Amniotic stem cell (primary cell): ENCODE results near the gene PSMD8.
"Not testable (repeated sequence)": the region's sequence is repeated elsewhere in the genome, so short reads cannot be mapped to it uniquely, and the experiment has no call there.

ENCODE experiments used
- DNase-seq: peaks from one replicate; lab custom pipeline; 2025; lab: John Stamatoyannopoulos, UW

The PSMD8 gene

DNA sequence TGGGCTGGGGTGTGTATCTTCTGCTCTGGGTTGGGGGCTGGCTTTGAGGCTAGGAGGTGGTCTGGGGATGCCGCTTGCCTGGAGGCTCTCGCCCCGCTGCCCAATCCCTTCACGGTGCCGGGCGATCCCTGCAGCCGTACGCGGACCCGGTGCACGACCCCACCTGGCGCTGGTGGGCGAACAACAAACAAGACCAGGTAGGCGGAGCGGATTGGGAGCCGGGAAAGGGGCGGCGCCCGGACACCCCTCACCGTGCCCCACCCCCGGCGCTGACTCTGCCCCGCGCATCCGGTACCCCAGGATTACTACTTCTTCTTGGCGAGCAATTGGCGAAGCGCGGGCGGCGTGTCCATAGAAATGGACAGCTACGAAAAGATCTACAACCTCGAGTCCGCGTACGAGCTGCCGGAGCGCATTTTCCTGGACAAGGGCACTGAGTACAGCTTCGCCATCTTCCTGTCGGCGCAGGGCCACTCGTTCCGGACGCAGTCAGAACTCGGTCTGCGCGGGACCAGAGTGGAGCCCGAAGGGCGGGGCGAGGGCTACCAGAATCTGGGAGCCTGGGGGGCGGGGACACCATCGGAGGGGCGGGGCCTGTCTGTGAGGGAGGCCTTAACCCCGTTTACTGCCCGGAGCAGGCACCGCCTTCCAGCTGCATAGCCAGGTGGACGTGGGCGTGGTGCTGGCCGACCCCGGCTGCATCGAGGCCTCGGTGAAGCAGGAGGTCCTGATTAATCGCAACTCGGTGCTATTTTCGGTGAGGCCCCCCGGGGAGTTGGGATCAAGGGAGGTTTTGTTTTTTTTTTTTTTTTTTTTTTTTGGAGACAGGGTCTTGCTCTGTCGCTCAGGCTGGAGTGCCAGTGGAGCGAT is 12.1 kb upstream of the PSMD8 start:
- DNase-seq: no peak

DNA sequence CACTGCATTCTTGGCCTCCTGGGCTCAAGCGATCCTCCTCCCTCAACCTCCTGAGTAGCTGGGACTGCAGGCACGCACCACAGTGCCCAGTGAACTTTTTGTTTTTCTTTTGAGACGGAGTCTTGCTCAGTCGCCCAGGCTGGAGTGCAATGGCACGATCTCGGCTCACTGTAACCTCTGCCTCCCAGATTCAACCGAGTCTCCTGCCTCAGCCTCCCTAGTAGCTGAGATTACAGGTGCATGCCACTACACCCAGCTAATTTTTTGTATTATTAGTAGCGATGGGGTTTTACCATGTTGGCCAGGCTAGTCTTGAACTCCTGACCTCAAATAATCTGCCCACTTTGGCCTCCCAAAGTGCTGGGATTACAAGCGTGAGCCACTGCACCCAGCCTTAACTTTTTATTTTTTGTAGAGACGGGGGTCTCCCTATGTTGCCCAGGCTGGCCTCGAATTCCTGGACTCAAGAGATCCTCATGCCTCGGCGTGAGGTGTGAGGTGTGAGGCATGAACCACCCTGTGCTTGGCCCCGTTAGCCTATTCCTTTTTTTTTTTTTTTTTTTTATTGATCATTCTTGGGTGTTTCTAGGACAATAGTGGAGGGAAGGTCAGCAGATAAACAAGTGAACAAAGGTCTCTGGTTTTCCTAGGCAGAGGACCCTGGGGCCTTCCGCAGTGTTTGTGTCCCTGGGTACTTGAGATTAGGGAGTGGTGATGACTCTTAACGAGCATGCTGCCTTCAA is 11.3 kb upstream of the PSMD8 start:
- DNase-seq: not testable (repeated sequence)

DNA sequence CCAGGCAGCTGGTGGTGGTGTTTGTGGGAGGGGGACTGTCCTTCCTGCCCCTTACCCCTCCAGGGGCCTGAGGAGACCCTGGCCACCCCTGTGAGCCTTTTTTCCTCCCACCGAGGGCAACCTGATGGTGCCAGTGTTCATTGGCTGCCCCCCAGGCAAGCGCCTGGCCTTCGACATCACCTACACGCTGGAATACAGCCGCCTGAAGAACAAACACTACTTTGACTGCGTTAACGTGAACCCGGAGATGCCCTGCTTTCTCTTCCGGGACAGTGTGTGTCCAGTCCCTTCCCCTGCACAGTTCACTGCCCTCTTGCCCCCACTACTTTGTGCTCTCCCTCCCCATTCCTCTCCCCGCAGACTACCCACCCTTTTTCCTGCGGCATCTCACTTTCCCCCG is 7.3 kb upstream of the PSMD8 start:
- DNase-seq: no peak

DNA sequence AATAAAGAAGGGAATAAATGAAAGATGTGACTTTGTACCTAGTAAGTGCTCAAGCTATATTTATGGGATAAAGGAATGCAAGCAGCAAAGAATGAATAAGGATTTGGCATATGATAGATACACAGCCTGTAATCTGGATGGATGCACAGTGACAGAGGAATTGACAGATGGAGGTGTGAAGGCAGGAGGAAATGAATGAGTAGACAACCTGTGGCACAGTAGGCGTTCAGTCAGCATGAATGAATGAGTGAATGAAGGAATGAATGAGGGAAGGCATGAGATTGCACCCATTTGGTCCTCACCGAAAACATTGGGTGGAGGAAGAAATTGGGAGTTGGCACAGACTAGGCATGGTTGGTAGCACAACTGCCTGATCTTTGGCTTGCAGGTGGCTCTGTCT is 4.8 kb upstream of the PSMD8 start:
- DNase-seq: no peak

DNA sequence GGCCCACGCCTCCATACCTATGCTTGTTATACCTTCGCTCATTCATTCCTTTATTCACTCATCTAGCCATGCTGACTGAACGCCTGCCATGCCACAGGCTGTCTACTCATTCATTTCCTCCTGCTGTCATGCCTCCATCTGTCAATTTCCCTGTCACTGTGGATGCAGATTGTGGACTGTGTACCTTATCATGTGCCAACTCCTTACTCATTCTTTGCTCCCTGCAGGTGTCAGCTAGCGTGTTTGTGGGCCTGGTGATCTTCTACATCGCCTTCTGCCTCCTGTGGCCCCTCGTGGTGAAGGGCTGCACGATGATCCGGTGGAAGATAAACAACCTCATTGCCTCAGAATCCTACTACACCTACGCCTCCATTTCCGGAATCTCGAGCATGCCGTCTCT is 4.1 kb upstream of the PSMD8 start:
- DNase-seq: no peak

DNA sequence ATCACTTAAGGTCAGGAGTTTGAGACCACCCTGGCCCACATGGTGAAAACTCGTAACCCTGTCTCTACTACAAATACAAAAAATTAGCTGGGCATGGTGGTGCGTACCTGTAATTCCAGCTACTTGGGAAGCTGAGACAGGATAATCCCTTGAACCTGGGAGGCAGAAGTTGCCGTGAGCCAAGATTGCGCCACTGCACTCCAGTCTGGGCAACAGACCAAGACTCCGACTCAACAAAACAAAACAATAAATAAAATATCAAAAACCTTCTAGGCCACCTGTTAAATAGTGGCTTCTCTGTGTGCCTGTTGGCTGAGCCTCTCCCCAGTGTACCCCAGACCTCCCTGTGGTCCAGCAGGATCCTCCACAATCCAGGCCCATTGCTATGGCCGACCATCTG is 3.3 kb upstream of the PSMD8 start:
- DNase-seq: no peak

DNA sequence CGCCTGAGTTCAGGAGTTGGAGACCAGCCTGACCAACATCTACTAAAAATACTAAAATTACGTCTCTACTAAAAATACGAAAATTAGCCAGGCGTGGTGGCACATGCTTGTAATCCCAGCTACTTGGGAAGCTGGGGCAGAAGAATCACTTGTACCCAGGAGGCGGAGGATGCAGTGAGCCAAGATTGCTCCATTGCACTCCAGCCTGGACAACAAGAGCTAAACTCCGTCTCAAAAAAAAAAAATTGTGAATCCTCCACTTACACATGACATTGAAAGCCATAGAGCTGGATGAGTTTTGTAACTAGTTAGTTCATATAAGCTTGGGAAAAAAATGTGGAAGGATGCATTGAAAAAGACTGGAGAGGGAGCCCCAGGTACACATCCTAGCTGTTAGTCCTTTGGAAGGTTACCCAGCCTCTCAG is 452 bp upstream of the PSMD8 start:
- DNase-seq: no peak

DNA sequence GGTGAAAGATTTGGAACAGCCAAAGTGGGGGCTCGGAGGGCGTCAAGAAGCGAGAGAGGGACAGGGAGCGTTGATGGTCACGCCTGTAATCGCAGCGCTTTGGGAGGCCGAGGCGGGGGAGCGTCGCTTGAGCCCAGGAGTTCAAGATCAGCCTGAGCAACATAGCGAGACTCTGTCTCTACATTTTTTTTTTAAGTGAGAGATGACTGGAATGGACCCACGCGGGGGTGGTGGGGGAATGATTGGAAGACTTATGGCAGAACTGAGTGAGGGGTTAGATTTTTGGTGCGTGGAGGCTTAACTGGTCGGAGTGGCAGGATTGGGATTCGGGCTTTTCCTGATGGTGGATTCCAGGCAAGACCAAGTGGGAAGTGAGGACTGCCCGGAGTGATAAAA is 725 bp downstream of the PSMD8 start:
- DNase-seq: no peak

DNA sequence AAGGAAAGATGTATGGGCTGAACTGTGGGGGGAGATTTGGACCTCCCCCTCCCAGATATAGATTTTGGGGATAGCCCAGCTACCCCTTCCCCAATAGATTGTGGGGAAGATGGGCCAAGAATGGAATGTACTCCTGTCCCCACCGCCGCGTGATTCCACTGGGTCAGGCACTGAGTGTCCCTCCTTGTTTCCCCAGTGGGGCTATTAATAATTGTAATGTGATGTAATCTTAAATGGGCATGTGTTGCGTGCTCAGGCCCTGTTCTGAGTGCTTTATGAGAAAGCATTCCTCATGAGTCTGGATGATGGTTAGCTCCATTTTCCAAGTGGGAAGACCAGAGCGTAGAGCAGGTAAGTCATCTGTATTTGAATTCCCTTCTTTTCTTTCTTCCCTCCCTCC is 1.4 kb downstream of the PSMD8 start:
- no peak for DNase-seq

DNA sequence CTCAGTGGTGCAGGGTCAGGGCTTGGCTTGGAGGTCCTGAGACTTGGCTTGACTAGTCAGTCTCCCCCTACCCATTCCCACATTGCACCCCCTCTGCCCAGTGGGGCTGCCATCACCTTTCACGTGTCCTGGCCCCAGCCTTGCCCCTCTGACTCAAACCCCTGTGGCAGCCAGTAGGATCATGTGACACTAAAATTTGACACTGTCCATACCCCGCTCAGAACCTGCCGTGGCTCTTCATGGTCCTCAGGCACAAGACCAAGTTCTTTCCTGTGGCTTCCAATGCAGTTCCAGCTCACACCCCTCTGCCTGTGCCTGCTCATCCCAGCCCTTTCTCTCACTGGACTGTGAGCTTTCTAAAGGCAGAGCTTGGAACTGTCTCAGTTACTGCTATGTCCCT is 2.2 kb downstream of the PSMD8 start:
- DNase-seq: no peak

DNA sequence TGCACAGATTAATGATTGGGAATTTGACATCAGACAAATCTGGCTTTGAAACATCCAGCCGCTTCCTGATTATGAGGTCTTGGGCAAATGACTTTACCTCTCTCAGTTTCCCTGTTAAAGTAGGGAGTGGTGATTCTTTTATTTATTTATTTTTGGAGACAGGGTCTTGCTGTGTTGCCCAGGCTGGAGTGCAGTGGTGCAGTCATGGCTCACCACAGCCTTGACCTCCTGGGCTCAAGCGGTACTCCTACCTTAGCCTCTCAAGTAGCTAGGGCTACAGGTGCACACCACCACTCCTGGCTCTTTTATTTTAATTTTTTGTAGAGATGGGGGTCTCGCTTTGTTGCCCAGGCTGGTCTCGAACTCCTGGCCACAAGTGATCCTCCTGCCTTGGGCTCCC is 2.7 kb downstream of the PSMD8 start:
- DNase-seq: no peak

DNA sequence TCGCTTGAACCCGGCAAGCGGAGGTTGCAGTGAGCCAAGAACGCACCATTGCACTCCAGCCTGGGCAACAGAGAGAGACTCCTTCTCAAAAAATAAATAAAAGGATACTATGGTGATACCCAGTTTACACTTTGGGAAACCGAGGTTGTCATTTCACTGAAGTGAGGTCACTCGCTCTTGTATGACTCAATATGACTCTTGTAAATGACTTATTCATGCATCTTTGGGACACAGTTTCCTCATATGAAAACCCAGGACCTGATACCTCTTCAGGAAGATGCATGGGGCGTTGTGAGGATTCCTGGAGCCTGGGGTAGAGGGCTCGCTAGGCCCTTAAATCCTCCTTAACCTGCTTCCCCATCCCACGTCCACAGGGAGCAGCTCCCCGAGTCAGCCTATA is 4.5 kb downstream of the PSMD8 start:
- DNase-seq: no peak

DNA sequence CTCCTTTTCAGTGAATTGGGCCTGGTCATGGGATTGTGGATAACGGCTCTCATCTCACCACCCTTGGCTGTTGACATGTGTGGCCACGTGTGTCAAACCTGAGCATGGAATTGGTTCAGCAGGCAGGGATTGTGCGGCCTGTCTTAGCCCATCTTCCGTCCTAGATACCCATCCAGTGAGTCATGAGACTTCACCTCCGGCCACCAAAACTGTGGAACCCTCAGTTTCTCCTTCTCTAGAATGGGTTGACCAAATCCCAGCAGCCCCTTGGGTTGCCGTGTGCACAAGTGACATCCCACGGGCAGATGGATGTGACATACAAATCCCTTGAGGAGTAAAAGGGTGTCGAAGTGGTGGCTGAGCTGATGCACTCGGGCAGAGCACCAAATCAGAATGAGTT is 6.8 kb downstream of the PSMD8 start:
- no peak for DNase-seq

DNA sequence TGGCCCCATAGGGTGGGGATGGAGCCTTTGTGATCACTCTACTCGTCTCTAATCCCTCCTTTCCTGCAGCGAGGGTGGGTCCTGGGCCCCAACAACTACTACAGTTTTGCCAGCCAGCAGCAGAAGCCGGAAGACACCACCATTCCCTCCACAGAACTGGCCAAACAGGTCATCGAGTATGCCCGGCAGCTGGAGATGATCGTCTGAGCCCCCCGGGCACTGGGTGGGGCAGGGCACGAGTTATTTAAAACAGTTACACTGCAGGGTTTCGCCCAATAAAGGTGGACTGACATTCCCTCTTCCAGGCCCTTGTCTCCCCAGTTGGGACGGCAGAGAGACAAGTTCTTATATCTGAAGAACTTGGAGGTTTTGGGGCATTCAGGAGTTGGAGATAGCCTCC is 8.8 kb downstream of the PSMD8 start:
- DNase-seq: no peak

DNA sequence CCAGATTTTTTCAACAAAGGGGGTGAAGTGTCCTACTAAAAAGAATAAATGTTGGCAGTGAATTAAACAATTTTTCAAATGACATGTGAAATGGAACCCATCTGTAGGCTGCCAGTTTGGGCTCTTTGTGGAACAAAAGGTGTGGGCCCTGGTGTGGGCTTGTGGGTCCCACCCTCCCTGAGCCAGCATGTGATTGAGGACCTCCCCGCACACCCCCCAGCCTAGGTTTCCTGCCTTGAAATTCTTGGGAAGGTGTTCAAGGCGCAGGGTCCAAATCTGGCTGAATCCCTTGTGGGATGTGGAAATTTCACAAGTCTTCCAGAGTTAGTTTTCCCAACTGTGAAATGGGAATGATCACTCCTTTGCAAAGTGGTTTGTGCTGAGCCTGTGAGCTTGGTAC is 9.4 kb downstream of the PSMD8 start:
- no peak for DNase-seq

DNA sequence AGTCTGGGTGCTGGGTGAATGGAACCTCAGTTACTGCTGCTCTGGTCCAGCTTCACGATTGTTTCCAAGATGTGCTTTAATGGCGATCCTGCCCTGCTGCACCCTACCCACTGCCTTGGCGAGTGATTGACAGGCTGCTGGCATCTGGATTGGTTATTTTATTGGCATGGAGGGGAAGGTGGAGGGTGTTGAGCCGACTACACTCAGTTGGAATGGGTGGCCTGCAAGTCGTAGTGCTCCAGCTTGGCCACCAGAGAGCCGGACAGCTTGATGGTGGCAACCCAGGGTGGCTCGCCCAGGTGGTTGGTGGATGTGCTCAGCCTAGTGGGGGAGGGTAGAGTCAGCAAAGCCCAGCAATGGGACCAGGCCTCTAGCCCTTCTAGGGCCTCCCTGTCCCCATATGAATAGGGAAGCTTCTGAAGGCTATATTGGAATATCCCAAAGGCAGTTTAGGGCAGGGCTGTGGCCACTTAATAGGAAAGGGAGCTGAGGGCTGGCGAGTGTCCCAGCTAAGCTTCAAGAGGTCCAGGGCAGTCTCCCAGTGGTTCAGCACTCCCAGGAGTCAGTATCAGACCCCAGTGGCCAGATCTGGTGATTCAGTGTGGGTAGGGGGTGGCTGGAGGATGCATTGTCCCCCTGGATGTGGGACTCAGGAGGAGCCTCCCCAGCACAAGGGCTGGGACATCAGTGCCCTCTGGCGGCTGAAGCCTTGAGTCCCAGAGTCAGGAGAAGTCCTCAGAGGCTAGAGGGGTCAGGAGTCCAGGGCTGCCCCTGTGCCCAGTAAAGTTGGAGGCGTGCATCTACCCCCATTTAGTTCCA is 10.0 kb downstream of the PSMD8 start:
- DNase-seq: no peak

DNA sequence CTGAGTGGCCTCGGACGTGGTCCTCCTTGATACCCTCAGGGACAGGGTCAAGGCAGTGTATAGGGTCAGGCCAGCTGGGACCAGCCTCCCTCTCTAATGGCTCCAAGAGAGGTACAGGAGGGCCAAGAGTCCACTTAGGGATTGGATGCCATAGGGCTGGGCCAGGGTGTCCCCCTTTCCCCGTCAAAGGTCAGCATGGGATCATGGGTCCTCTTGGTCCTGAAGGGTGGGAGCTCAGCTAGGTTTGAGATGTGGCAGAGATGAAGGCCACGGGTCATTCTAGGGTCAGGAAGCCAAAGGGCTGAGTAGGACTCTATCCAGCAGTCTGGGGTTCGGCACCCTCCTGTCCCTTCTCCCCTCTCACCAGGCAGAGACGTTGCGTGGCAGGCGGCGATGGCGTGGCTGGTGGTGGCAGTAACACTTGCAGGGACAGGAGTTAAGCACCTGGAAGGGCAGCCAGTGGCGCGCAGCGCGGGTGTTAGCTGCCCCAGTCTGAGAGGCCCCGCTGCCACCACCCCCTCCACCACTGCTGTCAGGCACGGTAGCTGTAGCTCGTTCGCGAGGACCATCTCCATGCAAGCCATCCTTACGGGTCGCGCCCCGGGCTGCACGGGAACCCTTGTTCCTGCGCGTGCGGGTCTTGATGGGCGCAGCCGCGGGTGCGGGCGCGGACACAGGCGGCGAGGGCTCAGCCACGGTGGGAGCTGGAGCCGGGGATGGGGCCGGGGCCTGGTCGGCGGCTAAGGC is 10.9 kb downstream of the PSMD8 start:
- no peak for DNase-seq

DNA sequence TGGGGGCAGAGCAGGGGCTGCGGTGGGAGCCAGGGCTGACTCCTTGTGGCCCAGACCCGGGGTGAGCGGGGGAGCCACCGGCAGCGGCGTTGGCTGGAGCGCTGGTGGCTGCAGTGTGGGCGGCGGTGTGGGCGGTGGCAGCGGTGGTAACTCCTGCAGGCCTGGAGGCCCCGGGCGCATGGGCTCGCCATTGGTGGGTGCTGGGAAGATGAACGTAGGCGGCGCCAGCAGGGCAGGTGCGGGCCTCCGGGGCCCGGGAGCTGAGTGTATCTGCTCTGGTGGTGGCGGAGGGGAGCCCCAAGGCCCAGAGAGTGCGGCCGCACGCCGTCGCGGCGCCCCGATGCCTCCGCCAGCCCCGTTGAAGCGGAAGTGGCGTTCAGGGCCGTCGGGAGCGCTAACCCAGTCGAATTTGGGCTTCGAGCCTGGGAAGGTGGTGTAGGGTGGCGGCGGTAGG is 11.5 kb downstream of the PSMD8 start:
- no peak for DNase-seq

DNA sequence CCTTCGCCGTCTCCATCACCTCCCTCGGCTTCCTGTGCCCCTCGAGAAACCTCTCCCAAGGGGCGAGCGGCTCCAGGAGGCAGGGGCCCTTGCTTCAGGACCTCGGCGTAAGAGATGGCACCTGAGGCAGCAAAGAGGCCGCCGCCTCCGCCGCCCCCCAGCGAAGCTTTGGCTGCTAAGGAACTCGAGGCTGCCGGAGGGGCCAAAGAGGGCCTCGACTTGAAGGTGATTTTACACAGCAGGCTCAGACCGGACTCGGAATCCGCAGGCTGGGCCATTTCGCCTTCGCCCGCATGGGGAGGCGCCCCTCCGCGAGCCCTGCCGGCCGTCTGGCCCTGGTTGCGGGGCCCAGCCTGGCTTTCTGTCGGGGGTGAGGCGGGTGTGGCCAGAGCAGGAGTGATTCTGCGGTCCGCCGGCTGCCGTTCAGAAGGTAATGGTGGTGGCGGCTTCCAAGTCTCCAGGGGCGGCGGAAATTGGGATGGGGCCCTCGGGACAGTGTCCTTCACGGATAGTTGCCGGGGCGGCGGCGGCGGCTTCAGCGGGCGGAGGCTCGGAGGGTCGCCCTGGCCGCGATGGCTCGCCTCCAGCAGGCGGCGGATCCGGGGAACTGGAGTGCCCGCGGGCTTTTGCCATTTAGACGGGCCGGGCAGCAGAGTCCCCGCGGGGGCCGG is 12.1 kb downstream of the PSMD8 start:
- DNase-seq: no peak

DNA sequence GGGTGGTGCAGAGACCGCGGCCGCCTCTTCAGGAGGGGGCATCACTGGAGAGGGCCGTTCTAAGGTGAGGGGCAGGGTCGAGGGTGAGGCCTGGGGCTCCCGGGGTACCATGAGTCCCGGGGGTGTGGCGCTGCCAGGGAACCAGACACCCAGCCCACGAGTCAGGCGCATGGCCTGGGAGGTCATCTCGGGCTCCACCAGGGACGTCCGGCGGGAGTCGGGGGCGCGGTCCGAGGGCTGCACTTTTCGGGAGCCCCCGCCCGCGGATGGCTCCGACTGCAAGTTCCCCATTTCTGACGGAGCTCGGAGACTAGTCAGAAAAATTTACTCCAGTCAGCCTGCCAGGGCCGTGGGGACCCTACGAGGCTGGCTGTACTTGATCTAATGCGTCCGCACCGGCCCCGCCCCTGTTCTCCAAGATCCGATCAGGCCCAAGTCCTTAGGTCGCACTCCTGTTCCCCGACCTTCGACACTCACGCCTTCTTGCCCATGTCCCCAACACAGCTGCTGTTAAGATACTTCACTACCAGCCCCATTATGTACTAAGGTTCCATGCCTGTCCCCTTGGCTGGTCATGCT is 12.7 kb downstream of the PSMD8 start:
- no peak for DNase-seq
